Measurements from ENCODE around the gene ADARB1. TPM values are rescaled to one million over a fixed set of nuclear protein-coding genes. Genes with fewer than 3 reads are reported as not detected.

ADARB1 gene
- total and polyA plus RNA-seq, 2 donors, result 11.9 to 14.6 TPM

GRCh38 chr21:45057886-45058285, 16.5 kb upstream of the ADARB1 start:
- Histone ChIP-seq H3K36me3 (ENCODE audit: control insufficient read depth in 2 of 2, insufficient read depth in 2 of 2, low read length in 1 of 2) (no peaks in the 10 kb centered on the region), H3K9me3 (ENCODE audit: control insufficient read depth in 2 of 2, insufficient read depth in 1 of 2, low read length in 1 of 2) (no peaks in the 10 kb centered on the region), H3K27me3 (ENCODE audit: control insufficient read depth in 2 of 2, insufficient read depth in 1 of 2, low read length in 1 of 2) (peaks cover 0 to 38% of the 10 kb centered on the region in 2 donors), H3K27ac (ENCODE audit: low read depth in 1 of 2, low read length in 1 of 2) (no peak overlapping the region), H3K4me3 (ENCODE audit: low read length in 2 of 2) (no peak overlapping the region), H3K4me1 (ENCODE audit: control insufficient read depth in 2 of 2, insufficient read depth in 2 of 2, low read length in 2 of 2) (peaks cover 0 to 5% of the 10 kb centered on the region in 2 donors)
- 88% methylated on average over 14 of the region's 14 CpGs for WGBS
- DNase-seq (ENCODE audit: low read depth in 6 of 9, low spot score in 9 of 9), result no peak

GRCh38 chr21:45059121-45059520, 15.3 kb upstream of the ADARB1 start:
- no peak overlapping the region for H3K4me3 ChIP-seq (ENCODE audit: low read length in 2 of 2)
- DNase-seq (ENCODE audit: low read depth in 6 of 9, low spot score in 9 of 9), result no peak
- peaks cover 0 to 5% of the 10 kb centered on the region in 2 donors for H3K4me1 ChIP-seq (ENCODE audit: control insufficient read depth in 2 of 2, insufficient read depth in 2 of 2, low read length in 2 of 2)
- no peaks in the 10 kb centered on the region for H3K36me3 ChIP-seq (ENCODE audit: control insufficient read depth in 2 of 2, insufficient read depth in 2 of 2, low read length in 1 of 2)
- no peak overlapping the region for H3K27ac ChIP-seq (ENCODE audit: low read depth in 1 of 2, low read length in 1 of 2)
- WGBS, result 75% methylated on average over 4 of the region's 4 CpGs
- H3K27me3 ChIP-seq (ENCODE audit: control insufficient read depth in 2 of 2, insufficient read depth in 1 of 2, low read length in 1 of 2), result peaks cover 0 to 30% of the 10 kb centered on the region in 2 donors
- no peaks in the 10 kb centered on the region for H3K9me3 ChIP-seq (ENCODE audit: control insufficient read depth in 2 of 2, insufficient read depth in 1 of 2, low read length in 1 of 2)

GRCh38 chr21:45060089-45060488, 14.3 kb upstream of the ADARB1 start:
- DNase-seq (ENCODE audit: low read depth in 6 of 9, low spot score in 9 of 9), result no peak
- Histone ChIP-seq H3K4me3 (ENCODE audit: low read length in 2 of 2) (no peak overlapping the region), H3K4me1 (ENCODE audit: control insufficient read depth in 2 of 2, insufficient read depth in 2 of 2, low read length in 2 of 2) (peaks cover 0 to 4% of the 10 kb centered on the region in 2 donors), H3K36me3 (ENCODE audit: control insufficient read depth in 2 of 2, insufficient read depth in 2 of 2, low read length in 1 of 2) (no peaks in the 10 kb centered on the region), H3K9me3 (ENCODE audit: control insufficient read depth in 2 of 2, insufficient read depth in 1 of 2, low read length in 1 of 2) (no peaks in the 10 kb centered on the region), H3K27ac (ENCODE audit: low read depth in 1 of 2, low read length in 1 of 2) (no peak overlapping the region), H3K27me3 (ENCODE audit: control insufficient read depth in 2 of 2, insufficient read depth in 1 of 2, low read length in 1 of 2) (peaks cover 0 to 30% of the 10 kb centered on the region in 2 donors)
- WGBS, result 94% methylated on average over 8 of the region's 8 CpGs

GRCh38 chr21:45060675-45061311, 13.6 kb upstream of the ADARB1 start:
- Histone ChIP-seq H3K27me3 (ENCODE audit: control insufficient read depth in 2 of 2, insufficient read depth in 1 of 2, low read length in 1 of 2) (peaks cover 0 to 29% of the 10 kb centered on the region in 2 donors), H3K36me3 (ENCODE audit: control insufficient read depth in 2 of 2, insufficient read depth in 2 of 2, low read length in 1 of 2) (no peaks in the 10 kb centered on the region), H3K4me3 (ENCODE audit: low read length in 2 of 2) (no peak overlapping the region), H3K27ac (ENCODE audit: low read depth in 1 of 2, low read length in 1 of 2) (no peak overlapping the region), H3K9me3 (ENCODE audit: control insufficient read depth in 2 of 2, insufficient read depth in 1 of 2, low read length in 1 of 2) (no peaks in the 10 kb centered on the region), H3K4me1 (ENCODE audit: control insufficient read depth in 2 of 2, insufficient read depth in 2 of 2, low read length in 2 of 2) (peaks cover 0 to 3% of the 10 kb centered on the region in 2 donors)
- 81% methylated on average over 9 of the region's 9 CpGs for WGBS
- no peak for DNase-seq (ENCODE audit: low read depth in 6 of 9, low spot score in 9 of 9)

- no peak for DNase-seq (ENCODE audit: low read depth in 6 of 9, low spot score in 9 of 9)
- Histone ChIP-seq H3K9me3 (ENCODE audit: control insufficient read depth in 2 of 2, insufficient read depth in 1 of 2, low read length in 1 of 2) (no peaks in the 10 kb centered on the region), H3K27me3 (ENCODE audit: control insufficient read depth in 2 of 2, insufficient read depth in 1 of 2, low read length in 1 of 2) (peaks cover 0 to 22% of the 10 kb centered on the region in 2 donors), H3K27ac (ENCODE audit: low read depth in 1 of 2, low read length in 1 of 2) (no peak overlapping the region), H3K36me3 (ENCODE audit: control insufficient read depth in 2 of 2, insufficient read depth in 2 of 2, low read length in 1 of 2) (no peaks in the 10 kb centered on the region), H3K4me3 (ENCODE audit: low read length in 2 of 2) (no peak overlapping the region), H3K4me1 (ENCODE audit: control insufficient read depth in 2 of 2, insufficient read depth in 2 of 2, low read length in 2 of 2) (peaks cover 0 to 3% of the 10 kb centered on the region in 2 donors)
- WGBS, result 83% methylated on average over 8 of the region's 8 CpGs
Measured at GRCh38 chr21:45064091-45064490, 10.3 kb upstream of the ADARB1 start.

- no peak for DNase-seq (ENCODE audit: low read depth in 6 of 9, low spot score in 9 of 9)
- no peak overlapping the region for H3K4me3 ChIP-seq (ENCODE audit: low read length in 2 of 2)
- H3K27me3 ChIP-seq (ENCODE audit: control insufficient read depth in 2 of 2, insufficient read depth in 1 of 2, low read length in 1 of 2), result peaks cover 0 to 20% of the 10 kb centered on the region in 2 donors
- H3K27ac ChIP-seq (ENCODE audit: low read depth in 1 of 2, low read length in 1 of 2), result no peak overlapping the region
- peaks cover 0 to 3% of the 10 kb centered on the region in 2 donors for H3K4me1 ChIP-seq (ENCODE audit: control insufficient read depth in 2 of 2, insufficient read depth in 2 of 2, low read length in 2 of 2)
- no peaks in the 10 kb centered on the region for H3K9me3 ChIP-seq (ENCODE audit: control insufficient read depth in 2 of 2, insufficient read depth in 1 of 2, low read length in 1 of 2)
- H3K36me3 ChIP-seq (ENCODE audit: control insufficient read depth in 2 of 2, insufficient read depth in 2 of 2, low read length in 1 of 2), result no peaks in the 10 kb centered on the region
- WGBS, result 94% methylated on average over 19 of the region's 19 CpGs
Measured at GRCh38 chr21:45064618-45065399, 9.6 kb upstream of the ADARB1 start.

GRCh38 chr21:45067462-45068285, 6.7 kb upstream of the ADARB1 start:
- Histone ChIP-seq H3K4me1 (ENCODE audit: control insufficient read depth in 2 of 2, insufficient read depth in 2 of 2, low read length in 2 of 2) (no peaks in the 10 kb centered on the region), H3K9me3 (ENCODE audit: control insufficient read depth in 2 of 2, insufficient read depth in 1 of 2, low read length in 1 of 2) (no peaks in the 10 kb centered on the region), H3K4me3 (ENCODE audit: low read length in 2 of 2) (no peak overlapping the region), H3K27me3 (ENCODE audit: control insufficient read depth in 2 of 2, insufficient read depth in 1 of 2, low read length in 1 of 2) (peaks cover 0 to 21% of the 10 kb centered on the region in 2 donors), H3K36me3 (ENCODE audit: control insufficient read depth in 2 of 2, insufficient read depth in 2 of 2, low read length in 1 of 2) (peaks cover 0 to 3% of the 10 kb centered on the region in 2 donors), H3K27ac (ENCODE audit: low read depth in 1 of 2, low read length in 1 of 2) (no peak overlapping the region)
- WGBS, result 95% methylated on average over 18 of the region's 18 CpGs
- no peak for DNase-seq (ENCODE audit: low read depth in 6 of 9, low spot score in 9 of 9)

GRCh38 chr21:45069085-45069484, 5.3 kb upstream of the ADARB1 start:
- no peaks in the 10 kb centered on the region for H3K9me3 ChIP-seq (ENCODE audit: control insufficient read depth in 2 of 2, insufficient read depth in 1 of 2, low read length in 1 of 2)
- no peak overlapping the region for H3K27ac ChIP-seq (ENCODE audit: low read depth in 1 of 2, low read length in 1 of 2)
- peaks cover 0 to 3% of the 10 kb centered on the region in 2 donors for H3K36me3 ChIP-seq (ENCODE audit: control insufficient read depth in 2 of 2, insufficient read depth in 2 of 2, low read length in 1 of 2)
- H3K4me3 ChIP-seq (ENCODE audit: low read length in 2 of 2), result no peak overlapping the region
- WGBS, result 97% methylated on average over 11 of the region's 11 CpGs
- H3K27me3 ChIP-seq (ENCODE audit: control insufficient read depth in 2 of 2, insufficient read depth in 1 of 2, low read length in 1 of 2), result peaks cover 0 to 32% of the 10 kb centered on the region in 2 donors
- DNase-seq (ENCODE audit: low read depth in 6 of 9, low spot score in 9 of 9), result no peak
- H3K4me1 ChIP-seq (ENCODE audit: control insufficient read depth in 2 of 2, insufficient read depth in 2 of 2, low read length in 2 of 2), result peaks cover 0 to 2% of the 10 kb centered on the region in 2 donors

All from thymus (tissue), 11 donors.